ENCODE measurements around the gene LCN6.
A peak's percentile ranks its signal among the peaks of the same experiment; 100 is the strongest.
"Not testable (repeated sequence)": the region's sequence is repeated elsewhere in the genome, so short reads cannot be mapped to it uniquely, and the experiment has no call there.

Gene LCN6

GRCh38 chr9:136748201-136748600 lies at the start of gene LCN6:
Gene LCN6 (minus strand): TSS chr9:136748525. CDS start chr9:136748483, 42 bp downstream.
- DNase-seq = no peak

GRCh38 chr9:136796775-136797347 lies 48.5 kb upstream of the LCN6 start:
- DNase-seq = not testable (repeated sequence)

GRCh38 chr9:136796238-136796774 lies 48.0 kb upstream of the LCN6 start, which contains the start of gene CCDC183:
Gene CCDC183 (plus strand): TSS chr9:136796338. CDS start chr9:136796398, 60 bp downstream.
- no peak for DNase-seq

GRCh38 chr9:136795000-136795348 lies 46.6 kb upstream of the LCN6 start:
- no peak for DNase-seq

- no peak for DNase-seq
Measured at GRCh38 chr9:136794281-136794999, 46.1 kb upstream of the LCN6 start.

- DNase-seq = no peak
Measured at GRCh38 chr9:136793086-136793946, 45.0 kb upstream of the LCN6 start.

GRCh38 chr9:136792321-136793085 lies 44.2 kb upstream of the LCN6 start:
- DNase-seq = no peak

- peak; percentile 41 for DNase-seq
Measured at GRCh38 chr9:136791516-136792276, 43.4 kb upstream of the LCN6 start.

- peak; percentile 99 for DNase-seq
Measured at GRCh38 chr9:136790640-136791515, 42.6 kb upstream of the LCN6 start, which contains the start of gene TMEM141. Gene TMEM141 (plus strand): TSS chr9:136791344. CDS start chr9:136791371, 27 bp downstream.

GRCh38 chr9:136789523-136789937 lies 41.2 kb upstream of the LCN6 start:
- DNase-seq = no peak

- not testable (repeated sequence) for DNase-seq
Measured at GRCh38 chr9:136788644-136789522, 40.6 kb upstream of the LCN6 start.

- peak; percentile 61 for DNase-seq
Measured at GRCh38 chr9:136787690-136788400, 39.5 kb upstream of the LCN6 start.

GRCh38 chr9:136786983-136787382 lies 38.7 kb upstream of the LCN6 start:
- DNase-seq = not testable (repeated sequence)

GRCh38 chr9:136786451-136786850 lies 38.1 kb upstream of the LCN6 start:
- DNase-seq = no peak

- not testable (repeated sequence) for DNase-seq
Measured at GRCh38 chr9:136785565-136786355, 37.4 kb upstream of the LCN6 start.

- DNase-seq = no peak
Measured at GRCh38 chr9:136784997-136785361, 36.7 kb upstream of the LCN6 start.

GRCh38 chr9:136784249-136784996 lies 36.1 kb upstream of the LCN6 start:
- DNase-seq = no peak
